Camera-type eye (tissue), 1 donor: ENCODE data around the gene BET1L. TPM values are rescaled to one million over a fixed set of nuclear protein-coding genes. Genes with fewer than 3 reads are reported as not detected.

Experiments used
- total RNA-seq: library from RNA; depleted of rRNA; stranded (reverse); fragments of >200 nt; gene quantifications from one replicate; pipeline ENCODE4 v1.2.3, GENCODE V29; 2014

BET1L gene
- 33.9 TPM for total RNA-seq

DNA sequence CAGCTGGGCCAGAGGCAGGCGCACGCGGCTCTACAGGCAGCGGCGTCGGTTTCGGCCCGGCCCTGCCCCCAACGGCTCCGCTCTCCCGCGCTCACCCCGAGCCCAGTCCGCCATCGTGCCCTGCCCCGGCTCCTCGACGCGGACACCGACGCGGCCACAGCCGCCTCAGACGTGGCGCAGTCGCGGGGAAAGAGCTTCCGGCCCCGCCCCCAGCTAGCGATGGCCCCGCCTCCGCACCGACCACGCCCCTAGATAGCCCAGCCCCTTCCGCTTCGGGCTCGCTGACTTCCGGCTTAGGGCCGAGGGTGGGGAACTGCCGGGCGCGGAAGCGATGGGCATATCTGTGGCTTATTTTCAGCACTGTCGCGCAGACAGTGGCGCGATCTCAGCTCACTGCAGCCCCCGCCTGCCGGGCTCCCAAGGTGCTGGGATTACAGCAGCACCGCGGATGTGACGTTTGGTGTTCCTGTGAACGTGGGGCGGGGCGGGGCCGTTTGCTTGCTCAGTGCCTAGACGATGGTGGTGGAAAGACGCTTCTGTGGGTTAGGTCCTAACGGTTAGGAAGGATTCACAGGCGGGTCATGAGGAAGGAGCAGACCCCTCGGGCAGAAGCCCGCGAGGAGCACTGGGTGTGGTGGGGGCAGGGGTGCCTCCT is at the start of gene BET1L, which contains the start of gene RIC8A:
BET1L (minus strand) TSS at position 192 of the 655 bp plus-strand sequence; CDS start at position 114, 78 bp downstream.
RIC8A (plus strand) TSS at position 501 of the 655 bp plus-strand sequence. CDS start 1,147 bp downstream, outside the sequence.

GRCh38 chr11:236774-237767 is 29.9 kb upstream of the BET1L start, which contains the start of gene PSMD13:
Gene PSMD13 (plus strand): TSS chr11:236976. CDS start chr11:237050, 74 bp downstream.

GRCh38 chr11:235997-236773 is 29.0 kb upstream of the BET1L start, which contains the start of gene SIRT3:
Gene SIRT3 (minus strand): TSS chr11:236342. CDS start chr11:236328, 14 bp downstream.

DNA sequence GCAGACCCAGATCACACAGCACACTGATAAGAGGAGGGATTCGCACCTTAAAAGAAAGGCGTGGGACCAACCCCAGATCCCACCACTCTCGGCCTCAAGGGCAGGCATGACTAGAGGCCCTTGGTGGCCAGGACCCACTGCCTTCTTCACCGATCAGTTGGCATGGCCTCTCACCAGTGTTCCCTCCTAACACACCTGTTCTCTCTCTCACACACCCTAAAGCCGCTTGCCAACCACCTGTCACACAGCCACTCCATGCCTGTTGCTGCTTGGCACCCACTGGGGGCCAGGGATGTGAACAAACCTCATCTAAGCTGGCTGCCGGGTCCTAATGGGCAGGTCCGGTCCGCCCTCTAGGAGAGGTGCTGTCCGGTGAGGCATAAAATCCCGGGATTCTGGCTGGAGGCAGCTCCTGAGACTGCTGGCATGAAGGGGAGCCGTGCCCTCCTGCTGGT is 14.5 kb downstream of the BET1L start, which contains the start of gene SCGB1C1:
SCGB1C1 (plus strand) TSS at position 405 of the 455 bp plus-strand sequence; CDS start at position 427, 22 bp downstream.

Other genes with a start within 250 kb of the BET1L start
- not detected for gene SCGB1C1, start 14.3 kb downstream of the BET1L start, total RNA-seq
- 81.7 TPM for gene RIC8A, start 309 bp upstream of the BET1L start, total RNA-seq
- gene SIRT3, start 28.9 kb upstream of the BET1L start, total RNA-seq: 26.3 TPM
- 77.6 TPM for gene PSMD13, start 29.6 kb upstream of the BET1L start, total RNA-seq
- gene NLRP6, start 71.0 kb upstream of the BET1L start, total RNA-seq: 0.22 TPM
- gene PGGHG, start 81.7 kb upstream of the BET1L start, total RNA-seq: 22.1 TPM
- gene IFITM5, start 92.1 kb upstream of the BET1L start, total RNA-seq: not detected
- 11.1 TPM for gene IFITM2, start 100.4 kb upstream of the BET1L start, total RNA-seq
- gene IFITM1, start 106.6 kb upstream of the BET1L start, total RNA-seq: 20.2 TPM
- 43.5 TPM for gene IFITM3, start 113.5 kb upstream of the BET1L start, total RNA-seq
- 71.6 TPM for gene B4GALNT4, start 162.1 kb upstream of the BET1L start, total RNA-seq
- 5.5 TPM for gene PKP3, start 186.8 kb upstream of the BET1L start, total RNA-seq
- gene SIGIRR, start 207.6 kb upstream of the BET1L start, total RNA-seq: 13.3 TPM
- gene ANO9, start 234.6 kb upstream of the BET1L start, total RNA-seq: 1.4 TPM
- 36.4 TPM for gene PTDSS2, start 242.9 kb upstream of the BET1L start, total RNA-seq